PFSK-1 (cell line): ENCODE data around the gene JHY.

Experiments used
- POLR2AphosphoS5 ChIP-seq: IDR thresholded peaks from 2 replicates; pipeline ENCODE4 v1.6.1; 2012; ENCODE audit warnings: low read depth, mild to moderate bottlenecking, control low read depth, low read length, moderate library complexity
- SIN3A ChIP-seq: IDR thresholded peaks from 2 replicates; pipeline ENCODE4 v1.6.1; 2012; ENCODE audit warnings: mild to moderate bottlenecking, low read length, moderate library complexity, borderline replicate concordance; ENCODE audit not compliant: insufficient read depth
- TAF1 ChIP-seq: IDR thresholded peaks from 2 replicates; pipeline ENCODE4 v1.6.1; 2012; ENCODE audit warnings: low read length, control low read depth, borderline replicate concordance; ENCODE audit not compliant: insufficient read depth
- TF ChIP-seq, protein P1 (sequence below), 2 experiments: IDR thresholded peaks; 2 replicates each; pipeline versions ENCODE4 v1.6.1 to v1.8.0; 2011 to 2012; ENCODE audit warnings: low read depth in 2 of 2, low read length in 2 of 2, control low read depth in 1 of 2, inconsistent platforms in 1 of 2, mild to moderate bottlenecking in 1 of 2, moderate library complexity in 1 of 2; ENCODE audit not compliant: insufficient read depth in 1 of 2

DNA sequence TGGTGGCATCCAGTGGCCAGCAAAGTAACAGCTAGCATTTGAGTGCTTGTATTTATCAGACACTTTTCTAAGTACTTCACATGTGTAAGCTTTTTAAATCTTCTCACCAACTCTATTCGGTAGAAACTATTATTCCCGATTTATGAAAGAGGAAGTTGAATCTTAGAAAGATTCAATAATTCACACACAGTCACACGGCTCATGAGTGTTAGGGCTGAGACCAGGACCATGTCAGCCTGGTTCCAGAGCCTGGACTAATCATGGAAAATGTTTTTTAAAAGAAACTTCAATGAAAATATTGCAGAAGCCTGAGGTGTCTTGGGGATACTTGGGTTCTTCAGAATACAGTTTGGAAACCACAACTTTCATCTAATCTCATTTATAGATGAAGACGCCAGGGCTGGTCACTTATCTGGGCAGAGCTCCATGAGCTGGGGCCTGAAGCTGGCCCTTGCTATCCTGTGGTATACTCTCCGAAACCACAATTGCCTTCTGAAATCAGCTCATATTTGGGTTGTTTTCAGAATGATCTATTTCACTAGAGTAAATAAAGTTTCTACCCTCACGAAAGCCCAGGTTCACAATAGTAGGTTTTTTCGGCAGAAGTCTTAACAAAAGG, 48.6 kb upstream of the JHY start:
- TF ChIP-seq TAF1 (no peak), POLR2AphosphoS5 (no peak), SIN3A (no peak)
- TF ChIP-seq, protein P1, sequence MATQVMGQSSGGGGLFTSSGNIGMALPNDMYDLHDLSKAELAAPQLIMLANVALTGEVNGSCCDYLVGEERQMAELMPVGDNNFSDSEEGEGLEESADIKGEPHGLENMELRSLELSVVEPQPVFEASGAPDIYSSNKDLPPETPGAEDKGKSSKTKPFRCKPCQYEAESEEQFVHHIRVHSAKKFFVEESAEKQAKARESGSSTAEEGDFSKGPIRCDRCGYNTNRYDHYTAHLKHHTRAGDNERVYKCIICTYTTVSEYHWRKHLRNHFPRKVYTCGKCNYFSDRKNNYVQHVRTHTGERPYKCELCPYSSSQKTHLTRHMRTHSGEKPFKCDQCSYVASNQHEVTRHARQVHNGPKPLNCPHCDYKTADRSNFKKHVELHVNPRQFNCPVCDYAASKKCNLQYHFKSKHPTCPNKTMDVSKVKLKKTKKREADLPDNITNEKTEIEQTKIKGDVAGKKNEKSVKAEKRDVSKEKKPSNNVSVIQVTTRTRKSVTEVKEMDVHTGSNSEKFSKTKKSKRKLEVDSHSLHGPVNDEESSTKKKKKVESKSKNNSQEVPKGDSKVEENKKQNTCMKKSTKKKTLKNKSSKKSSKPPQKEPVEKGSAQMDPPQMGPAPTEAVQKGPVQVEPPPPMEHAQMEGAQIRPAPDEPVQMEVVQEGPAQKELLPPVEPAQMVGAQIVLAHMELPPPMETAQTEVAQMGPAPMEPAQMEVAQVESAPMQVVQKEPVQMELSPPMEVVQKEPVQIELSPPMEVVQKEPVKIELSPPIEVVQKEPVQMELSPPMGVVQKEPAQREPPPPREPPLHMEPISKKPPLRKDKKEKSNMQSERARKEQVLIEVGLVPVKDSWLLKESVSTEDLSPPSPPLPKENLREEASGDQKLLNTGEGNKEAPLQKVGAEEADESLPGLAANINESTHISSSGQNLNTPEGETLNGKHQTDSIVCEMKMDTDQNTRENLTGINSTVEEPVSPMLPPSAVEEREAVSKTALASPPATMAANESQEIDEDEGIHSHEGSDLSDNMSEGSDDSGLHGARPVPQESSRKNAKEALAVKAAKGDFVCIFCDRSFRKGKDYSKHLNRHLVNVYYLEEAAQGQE (IDR thresholded peaks at IDR 0.05; ENCODE audit: insufficient read depth in 1 of 2, low read depth in 2 of 2, low read length in 2 of 2) = no peak
